HG02623 (cell line): Measurements from ENCODE around the gene STK32B.
"Not testable (repeated sequence)": the region's sequence is repeated elsewhere in the genome, so short reads cannot be mapped to it uniquely, and the experiment has no call there.

ENCODE experiments used
- ATAC-seq: cut with Tn5 transposase; IDR thresholded peaks from one replicate; pipeline ENCODE4 v1.9.1; 2021; ENCODE audit warnings: moderate library complexity; ENCODE audit not compliant: unreplicated experiment

STK32B gene

DNA sequence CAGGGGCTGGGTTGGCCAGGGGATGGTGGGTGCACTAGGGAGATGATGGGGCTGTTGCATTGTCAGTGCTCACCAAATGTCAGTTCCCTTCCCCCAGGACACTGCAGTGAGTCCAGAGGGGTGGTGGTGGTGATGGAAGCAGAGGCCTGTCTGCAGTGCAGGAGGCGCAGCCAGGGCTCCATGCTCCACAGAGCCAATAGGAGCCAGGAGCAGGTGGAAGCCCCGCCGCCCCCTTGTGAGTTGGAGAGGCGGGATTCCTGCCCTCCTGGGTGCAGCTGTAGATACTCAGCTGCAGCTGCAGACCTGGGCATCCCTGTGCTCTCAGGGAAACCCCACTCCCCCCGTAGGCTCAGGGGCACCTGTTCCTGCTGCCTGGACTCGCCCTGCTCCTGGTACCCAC is 372.4 kb downstream of the STK32B start:
- no peak for ATAC-seq

GRCh38 chr4:5424211-5424610 is 372.9 kb downstream of the STK32B start:
- ATAC-seq: no peak

DNA sequence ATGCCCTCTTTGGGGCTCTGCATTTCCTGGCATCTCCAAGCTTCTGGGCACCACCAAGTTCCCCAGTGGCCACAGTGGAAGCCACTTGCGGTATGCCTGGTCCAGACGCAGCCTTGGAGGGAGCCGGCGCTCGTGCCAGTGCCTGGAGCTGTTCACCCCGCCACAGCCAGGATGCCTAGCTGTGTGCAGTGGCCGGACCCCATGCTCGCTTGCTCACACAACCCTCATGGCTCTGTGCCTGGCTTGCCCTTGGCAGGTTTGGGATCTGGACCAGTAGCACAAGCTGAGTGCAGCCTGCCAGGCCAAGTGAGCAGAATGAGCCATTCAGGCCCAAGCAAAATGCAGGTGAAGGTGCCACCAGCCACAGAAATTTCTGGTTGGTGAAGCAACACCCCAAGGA is 373.6 kb downstream of the STK32B start:
- ATAC-seq: no peak

GRCh38 chr4:5429747-5430146 is 378.5 kb downstream of the STK32B start:
- ATAC-seq: no peak

GRCh38 chr4:5433196-5433595 is 381.9 kb downstream of the STK32B start:
- ATAC-seq: no peak

GRCh38 chr4:5435201-5435600 is 383.9 kb downstream of the STK32B start:
- no peak for ATAC-seq

GRCh38 chr4:5435823-5436222 is 384.5 kb downstream of the STK32B start:
- no peak for ATAC-seq

DNA sequence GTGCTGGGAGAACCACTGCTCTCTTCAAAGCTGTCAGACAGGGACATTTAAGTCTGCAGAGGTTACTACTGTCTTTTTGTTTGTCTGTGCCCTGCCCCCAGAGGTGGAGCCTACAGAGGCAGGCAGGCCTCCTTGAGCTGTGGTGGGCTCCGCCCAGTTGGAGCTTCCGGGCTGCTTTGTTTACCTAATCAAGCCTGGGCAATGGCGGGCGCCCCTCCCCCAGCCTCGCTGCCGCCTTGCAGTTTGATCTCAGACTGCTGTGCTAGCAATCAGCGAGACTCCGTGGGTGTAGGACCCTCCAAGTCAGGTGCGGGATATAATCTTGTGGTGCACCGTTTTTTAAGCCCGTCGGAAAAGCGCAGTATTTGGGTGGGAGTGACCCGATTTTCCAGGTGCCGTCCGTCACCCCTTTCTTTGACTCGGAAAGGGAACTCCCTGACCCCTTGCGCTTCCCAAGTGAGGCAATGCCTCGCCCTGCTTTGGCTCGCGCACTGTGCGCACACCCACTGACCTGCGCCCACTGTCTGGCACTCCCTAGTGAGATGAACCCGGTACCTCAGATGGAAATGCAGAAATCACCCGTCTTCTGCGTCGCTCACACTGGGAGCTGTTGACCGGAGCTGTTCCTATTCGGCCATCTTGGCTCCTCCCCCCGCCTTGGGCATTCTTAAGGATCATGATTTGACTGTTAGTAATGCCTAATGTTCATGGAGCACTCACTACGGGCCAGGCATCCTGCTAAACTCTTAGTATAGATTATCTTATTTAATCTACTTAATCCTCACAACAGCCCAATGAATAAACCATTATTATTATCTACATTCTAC is 392.9 kb downstream of the STK32B start:
- not testable (repeated sequence) for ATAC-seq

DNA sequence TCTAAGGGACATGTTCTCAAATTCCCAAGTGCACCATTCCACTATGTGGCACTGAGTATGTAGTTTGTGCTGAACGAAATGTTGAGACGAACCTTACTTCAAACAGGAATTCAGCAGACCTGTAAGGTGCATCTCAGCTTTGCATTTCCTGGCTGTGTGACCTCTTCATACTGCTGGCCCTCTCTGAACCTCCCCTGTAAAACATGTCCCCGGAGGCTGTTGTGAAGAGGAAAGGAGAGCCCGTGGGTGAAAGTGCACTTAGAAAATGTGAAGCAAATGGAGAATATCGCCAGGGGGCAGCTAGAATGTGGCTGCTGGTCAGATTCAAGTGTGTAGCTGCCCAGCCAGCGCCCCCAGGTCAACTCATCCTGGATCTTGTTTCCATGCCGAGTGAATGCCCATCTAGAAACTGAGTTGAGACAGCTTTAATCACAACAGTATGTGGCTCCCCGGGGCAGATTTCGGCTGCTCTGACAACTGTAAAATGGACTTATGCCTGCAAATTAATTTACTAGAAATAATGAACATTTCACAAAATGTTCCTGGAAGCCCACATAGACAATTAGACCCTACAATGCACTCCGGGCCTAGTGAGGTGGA is 393.7 kb downstream of the STK32B start:
- ATAC-seq: no peak

DNA sequence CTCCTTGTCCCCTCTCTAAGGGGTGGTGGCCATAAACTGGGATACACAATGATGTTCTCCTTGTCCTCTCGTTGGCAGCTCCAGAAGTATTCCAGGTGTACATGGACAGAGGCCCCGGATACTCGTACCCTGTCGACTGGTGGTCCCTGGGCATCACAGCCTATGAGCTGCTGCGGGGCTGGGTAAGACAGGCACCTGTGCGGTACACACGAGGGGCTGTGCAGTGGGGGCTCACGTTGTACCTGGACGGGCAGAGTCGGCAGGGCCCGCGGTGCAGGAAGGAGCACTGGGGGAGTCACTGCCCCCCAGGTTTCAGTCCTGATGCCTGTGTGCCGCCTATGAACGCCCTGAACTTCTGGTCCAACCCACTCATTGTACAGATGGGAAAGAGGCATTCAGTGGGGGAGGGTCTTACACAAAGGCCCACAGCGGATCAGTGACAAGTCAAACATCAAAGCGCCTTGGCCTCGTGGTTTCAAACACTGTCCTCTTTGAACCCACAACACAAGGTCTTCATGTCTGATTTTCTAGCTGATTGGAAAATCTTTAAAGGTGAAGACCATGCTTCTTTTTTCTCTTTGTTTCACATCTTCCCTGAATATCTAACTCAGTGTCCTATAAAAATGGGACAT is 395.4 kb downstream of the STK32B start:
- ATAC-seq: no peak

GRCh38 chr4:5447755-5448154 is 396.5 kb downstream of the STK32B start:
- ATAC-seq: no peak

DNA sequence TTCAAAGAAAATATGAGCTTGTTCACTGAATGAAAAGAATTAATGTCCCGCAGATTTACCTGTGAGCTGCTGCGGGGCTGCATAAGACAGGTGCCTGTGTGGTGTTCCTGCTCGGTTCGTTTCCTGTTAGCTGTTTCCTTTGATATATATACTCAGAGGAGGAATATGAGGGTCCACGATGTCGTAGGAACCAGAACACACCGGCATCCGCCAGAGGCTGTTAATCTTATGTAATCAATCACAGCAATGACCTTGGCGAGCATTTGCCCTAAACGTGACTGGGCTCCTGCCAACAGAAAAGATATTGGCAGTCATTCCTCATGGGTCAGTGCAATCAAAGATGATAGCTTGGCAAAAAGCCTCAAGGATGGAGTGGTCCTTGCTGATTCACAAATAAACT is 396.9 kb downstream of the STK32B start:
- no peak for ATAC-seq

DNA sequence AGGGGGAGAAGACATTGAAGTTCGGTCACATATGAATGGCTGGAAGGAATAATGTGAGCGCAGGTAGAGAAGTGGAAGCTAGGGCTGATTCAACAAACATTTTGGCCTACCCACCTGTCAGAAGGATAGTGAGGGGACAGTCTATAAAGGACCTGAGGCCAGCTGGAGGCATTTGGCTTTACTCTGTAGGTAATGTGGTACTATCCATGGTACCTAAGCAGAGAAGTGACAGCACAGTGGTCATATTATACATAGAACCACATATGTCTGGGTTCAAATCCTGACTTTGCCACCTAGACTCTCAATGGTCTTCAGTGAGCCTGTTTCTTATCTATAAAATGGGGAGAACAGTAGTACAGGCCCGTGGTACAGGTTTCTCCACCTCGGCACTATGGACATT is 400.0 kb downstream of the STK32B start:
- no peak for ATAC-seq

GRCh38 chr4:5452156-5452555 is 400.9 kb downstream of the STK32B start:
- no peak for ATAC-seq

GRCh38 chr4:5455003-5455585 is 403.8 kb downstream of the STK32B start:
- no peak for ATAC-seq

DNA sequence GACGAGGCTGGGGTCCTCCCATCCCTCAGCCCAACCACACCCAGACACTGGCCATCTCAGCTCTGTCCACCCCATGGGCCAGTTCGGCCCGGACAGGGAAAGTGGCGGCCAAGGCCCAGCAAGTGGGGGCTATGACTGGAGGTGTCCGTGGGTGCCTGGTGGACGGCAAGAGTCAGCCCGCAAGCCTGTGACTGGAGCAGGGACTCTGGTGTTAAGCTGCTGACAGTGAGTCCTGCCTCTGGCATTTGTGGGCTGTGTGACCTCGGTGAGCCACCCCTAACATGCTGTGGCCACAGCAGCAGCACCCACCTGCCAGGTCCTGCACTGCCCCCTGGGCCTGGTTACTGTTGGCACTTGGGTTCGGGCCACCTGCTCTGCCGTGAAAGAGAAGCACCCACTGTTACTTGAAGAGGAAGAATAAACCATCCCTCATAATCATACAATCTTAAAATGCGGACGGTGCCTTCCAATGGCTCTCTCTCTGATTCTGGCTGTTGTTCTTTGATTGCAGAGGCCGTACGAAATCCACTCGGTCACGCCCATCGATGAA is 405.1 kb downstream of the STK32B start:
- no peak for ATAC-seq

DNA sequence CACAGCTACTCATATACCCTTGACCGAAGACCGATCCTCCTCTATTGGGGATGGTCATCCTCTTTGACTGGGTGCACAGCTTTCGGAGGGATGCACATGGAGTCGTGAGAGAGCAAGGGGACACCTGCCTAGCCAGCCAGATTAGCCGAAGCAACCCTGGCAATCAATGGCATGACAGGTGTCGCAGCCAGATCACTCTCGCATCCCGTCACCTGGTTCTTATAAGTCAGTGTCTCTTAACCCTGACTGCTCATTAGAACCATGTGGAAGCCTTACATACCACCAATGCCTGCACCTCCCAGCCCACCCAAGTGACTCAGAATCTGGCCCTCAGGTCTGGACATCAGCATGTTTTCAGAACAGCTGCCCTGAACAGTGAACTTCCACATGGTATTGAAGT is 407.4 kb downstream of the STK32B start:
- no peak for ATAC-seq

DNA sequence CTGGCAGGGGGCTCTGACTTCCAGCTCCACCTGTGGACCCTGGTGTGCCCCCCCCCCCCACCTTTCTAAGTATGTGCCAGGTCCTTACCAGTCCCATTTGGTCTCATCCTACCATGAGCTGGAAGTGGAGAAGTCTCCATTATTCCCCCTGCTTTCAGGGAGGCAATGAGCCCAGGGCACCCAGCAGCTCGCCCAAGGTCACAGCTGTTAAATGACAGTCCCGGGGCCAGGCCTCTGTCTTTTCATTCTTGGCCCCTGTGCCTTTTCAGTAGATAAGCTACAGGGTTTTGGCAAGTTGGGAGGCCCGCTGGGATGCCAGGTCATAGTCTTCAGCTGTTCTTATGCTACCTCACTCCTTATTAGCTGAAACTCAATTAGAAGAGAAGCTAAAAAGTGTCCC is 408.0 kb downstream of the STK32B start:
- ATAC-seq: no peak

- ATAC-seq: no peak
Observed at GRCh38 chr4:5460106-5460801, 409.0 kb downstream of the STK32B start.

DNA sequence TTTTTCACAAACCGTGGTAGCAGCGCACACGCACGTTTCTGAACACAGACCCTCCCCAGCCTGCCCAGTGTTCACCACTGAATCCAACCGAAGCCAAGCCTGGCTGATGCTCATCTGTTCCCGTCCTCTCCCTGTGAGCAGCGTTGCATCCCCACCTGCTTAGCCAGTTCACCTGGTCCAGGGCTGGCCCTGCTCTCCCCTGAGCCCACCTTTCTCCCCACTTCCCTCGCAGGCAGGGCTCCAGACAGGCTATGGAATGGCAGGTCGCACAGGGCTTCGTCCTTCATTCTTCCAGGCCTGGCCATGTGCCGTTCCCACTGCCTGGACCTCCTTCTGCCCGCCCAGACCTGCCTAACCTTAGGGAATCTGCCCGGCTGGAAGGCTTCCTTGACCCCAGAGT is 410.2 kb downstream of the STK32B start:
- ATAC-seq: no peak

- ATAC-seq: no peak
Observed at GRCh38 chr4:5462254-5462835, 411.1 kb downstream of the STK32B start.
